GM23338 (cell line): ENCODE data around the gene KLHL5. TPM values are rescaled to one million over a fixed set of nuclear protein-coding genes. Genes with fewer than 3 reads are reported as not detected.

Source experiments
- ATAC-seq: fragments of 200-7000 bp; cut with Tn5 transposase; 3 replicates; pipeline ENCODE4 v1.9.1; 2020
- DNase-seq: peaks from one replicate; pipeline ENCODE4 v3.0.0-alpha.2; 2015; ENCODE audit warnings: low spot score
- H2AFZ ChIP-seq: fragments of 200-600 bp; sonication (generic); 2 replicates; pipeline ENCODE4 v1.8.0; 2016; ENCODE audit warnings: antibody characterized with exemption, mild to moderate bottlenecking, moderate library complexity
- H3F3A ChIP-seq: fragments of 200-600 bp; sonication (generic); replicated peaks from 2 replicates; pipeline ENCODE4 v1.8.0; 2017; ENCODE audit warnings: antibody characterized with exemption, mixed run types, low read depth
- H3K27ac ChIP-seq: fragments of 200-600 bp; sonication (generic); 2 replicates; pipeline ENCODE4 v1.6.1; 2016; ENCODE audit warnings: low read depth
- H3K27me3 ChIP-seq: fragments of 200-600 bp; sonication (generic); 2 replicates; pipeline ENCODE4 v1.8.0; 2016; ENCODE audit warnings: mild to moderate bottlenecking, mixed run types, moderate library complexity; ENCODE audit not compliant: insufficient read depth
- H3K36me3 ChIP-seq: fragments of 200-600 bp; sonication (generic); 2 replicates; pipeline ENCODE4 v1.8.0; 2016; ENCODE audit warnings: mild to moderate bottlenecking; ENCODE audit not compliant: insufficient read depth
- H3K4me1 ChIP-seq: fragments of 200-600 bp; sonication (generic); 2 replicates; pipeline ENCODE4 v1.8.0; 2016; ENCODE audit warnings: mild to moderate bottlenecking, moderate library complexity; ENCODE audit not compliant: insufficient read depth
- H3K4me2 ChIP-seq: fragments of 200-600 bp; sonication (generic); 2 replicates; pipeline ENCODE4 v1.7.1; 2017; ENCODE audit warnings: mixed run types
- H3K4me3 ChIP-seq: fragments of 200-600 bp; sonication (generic); 2 replicates; pipeline ENCODE4 v1.6.1; 2016; ENCODE audit warnings: mixed run types
- H3K79me2 ChIP-seq: fragments of 200-600 bp; sonication (generic); replicated peaks from 2 replicates; pipeline ENCODE4 v1.8.0; 2017; ENCODE audit warnings: mild to moderate bottlenecking; ENCODE audit not compliant: insufficient read depth
- H3K9me2 ChIP-seq: fragments of 200-600 bp; sonication (generic); 2 replicates; pipeline ENCODE4 v1.8.0; 2017; ENCODE audit not compliant: insufficient read depth
- H4K20me1 ChIP-seq: fragments of 200-600 bp; sonication (generic); replicated peaks from 2 replicates; pipeline ENCODE4 v1.8.0; 2017; ENCODE audit warnings: mild to moderate bottlenecking; ENCODE audit not compliant: insufficient read depth
- H3K27ac Mint-ChIP-seq: 2 replicates; pipeline ENCODE4 v1.8.0; 2020; ENCODE audit warnings: inconsistent platforms, mild to moderate bottlenecking, moderate library complexity, mixed read lengths
- H3K27me3 Mint-ChIP-seq: 3 replicates; pipeline ENCODE4 v1.8.0; 2022; ENCODE audit warnings: low read depth, mild to moderate bottlenecking, moderate library complexity, mixed read lengths, inconsistent platforms; ENCODE audit not compliant: insufficient read depth, poor library complexity
- H3K36me3 Mint-ChIP-seq: 3 replicates; pipeline ENCODE4 v1.8.0; 2021; ENCODE audit warnings: low read depth, mild to moderate bottlenecking, inconsistent platforms, moderate library complexity, mixed read lengths
- H3K4me1 Mint-ChIP-seq: 3 replicates; pipeline ENCODE4 v1.8.0; 2020; ENCODE audit warnings: mild to moderate bottlenecking, inconsistent platforms, mixed read lengths
- H3K4me3 Mint-ChIP-seq: 3 replicates; pipeline ENCODE4 v1.8.0; 2021; ENCODE audit warnings: moderate library complexity, mild to moderate bottlenecking, inconsistent platforms, mixed read lengths
- H3K9me3 Mint-ChIP-seq: 3 replicates; pipeline ENCODE4 v1.8.0; 2020; ENCODE audit warnings: moderate library complexity, mild to moderate bottlenecking, inconsistent platforms, mixed read lengths
- CREB1 ChIP-seq: fragments of 250-450 bp; sonication (Bioruptor Pico); IDR thresholded peaks from 2 replicates; pipeline ENCODE4 v1.5.0; 2020; ENCODE audit warnings: low read depth, mild to moderate bottlenecking, moderate library complexity
- CTCF ChIP-seq, 2 experiments: fragments of 200-600 bp in 1 of 2; sonication (generic) in 1 of 2; conservative IDR thresholded peaks; 2 replicates each; pipeline versions ENCODE4 v1.5.1 to v1.6.1; 2016 to 2017; ENCODE audit warnings: antibody characterized with exemption in 2 of 2, low read depth in 2 of 2, mild to moderate bottlenecking in 2 of 2, moderate library complexity in 1 of 2
- EZH2 ChIP-seq: fragments of 200-600 bp; sonication (generic); IDR thresholded peaks from one replicate; pipeline ENCODE4 v1.8.0; 2017; ENCODE audit warnings: antibody characterized with exemption, mild to moderate bottlenecking, low read depth; ENCODE audit not compliant: unreplicated experiment
- EZH2phosphoT487 ChIP-seq: fragments of 200-600 bp; sonication (generic); IDR thresholded peaks from one replicate; pipeline ENCODE4 v1.8.1; 2018; ENCODE audit warnings: antibody characterized with exemption; ENCODE audit not compliant: unreplicated experiment
- JUNB ChIP-seq: IDR thresholded peaks from one replicate; pipeline ENCODE4 v1.6.1; 2016; ENCODE audit warnings: antibody characterized with exemption; ENCODE audit not compliant: unreplicated experiment
- NANOG ChIP-seq: IDR thresholded peaks from 2 replicates; pipeline ENCODE4 v1.6.1; 2016; ENCODE audit warnings: antibody characterized with exemption, borderline replicate concordance
- POLR2AphosphoS5 ChIP-seq: IDR thresholded peaks from 2 replicates; pipeline ENCODE4 v1.6.1; 2016; ENCODE audit warnings: antibody characterized with exemption, low read depth
- STAT1 ChIP-seq: IDR thresholded peaks from one replicate; pipeline ENCODE4 v1.6.1; 2016; ENCODE audit warnings: antibody characterized with exemption; ENCODE audit not compliant: unreplicated experiment
- ZNF114 ChIP-seq: fragments of 250-450 bp; sonication (Bioruptor Pico); IDR thresholded peaks from 2 replicates; pipeline ENCODE4 v1.5.0; 2020; ENCODE audit warnings: mild to moderate bottlenecking, moderate library complexity
- ZNF331 ChIP-seq: fragments of 250-450 bp; sonication (Bioruptor Pico); IDR thresholded peaks from 2 replicates; pipeline ENCODE4 v1.5.0; 2020; ENCODE audit warnings: low read depth, mild to moderate bottlenecking, moderate library complexity
- ZNF462 ChIP-seq: fragments of 250-450 bp; sonication (Bioruptor Pico); IDR thresholded peaks from 2 replicates; pipeline ENCODE4 v1.5.0; 2020; ENCODE audit warnings: mild to moderate bottlenecking, moderate library complexity
- polyA plus RNA-seq: library from polyadenylated mRNA; unstranded; fragments of >200 nt; fragmentation: Nextera tagmentation; extraction: Ambion mirVana; gene quantifications from 2 replicates; pipeline ENCODE4 v1.2.1, GENCODE V29; 2016
- total RNA-seq: library from RNA; depleted of rRNA; stranded (reverse); fragments of >200 nt; shearing (Covaris generic); gene quantifications from 2 replicates; pipeline ENCODE4 v1.2.3, GENCODE V29; 2014
- TF ChIP-seq, protein P1 (sequence below): IDR thresholded peaks from 2 replicates; pipeline ENCODE4 v1.6.1; 2016; ENCODE audit warnings: antibody characterized with exemption
- TF ChIP-seq, protein P2 (sequence below): IDR thresholded peaks from one replicate; pipeline ENCODE4 v1.6.1; 2018; ENCODE audit warnings: antibody characterized with exemption; ENCODE audit not compliant: unreplicated experiment

Gene KLHL5
- total and polyA plus RNA-seq, 2 experiments from 2014 or later = 9.4 to 24.5 TPM

GRCh38 chr4:39126256-39127095, 64.4 kb downstream of the KLHL5 start:
- TF ChIP-seq CREB1 (CRISPR knock-in tag) (no peak), STAT1 (no peak), JUNB (no peak), POLR2AphosphoS5 (no peak), NANOG (no peak), ZNF114 (CRISPR knock-in tag) (no peak), CTCF (conservative IDR thresholded peaks at IDR 0.05; ENCODE audit: low read depth in 2 of 2) (no peak), EZH2 (no peak), EZH2phosphoT487 (no peak), ZNF462 (no peak), ZNF331 (CRISPR knock-in tag) (no peak)
- TF ChIP-seq, protein P1, sequence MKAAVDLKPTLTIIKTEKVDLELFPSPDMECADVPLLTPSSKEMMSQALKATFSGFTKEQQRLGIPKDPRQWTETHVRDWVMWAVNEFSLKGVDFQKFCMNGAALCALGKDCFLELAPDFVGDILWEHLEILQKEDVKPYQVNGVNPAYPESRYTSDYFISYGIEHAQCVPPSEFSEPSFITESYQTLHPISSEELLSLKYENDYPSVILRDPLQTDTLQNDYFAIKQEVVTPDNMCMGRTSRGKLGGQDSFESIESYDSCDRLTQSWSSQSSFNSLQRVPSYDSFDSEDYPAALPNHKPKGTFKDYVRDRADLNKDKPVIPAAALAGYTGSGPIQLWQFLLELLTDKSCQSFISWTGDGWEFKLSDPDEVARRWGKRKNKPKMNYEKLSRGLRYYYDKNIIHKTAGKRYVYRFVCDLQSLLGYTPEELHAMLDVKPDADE = no peak
- TF ChIP-seq, protein P2, sequence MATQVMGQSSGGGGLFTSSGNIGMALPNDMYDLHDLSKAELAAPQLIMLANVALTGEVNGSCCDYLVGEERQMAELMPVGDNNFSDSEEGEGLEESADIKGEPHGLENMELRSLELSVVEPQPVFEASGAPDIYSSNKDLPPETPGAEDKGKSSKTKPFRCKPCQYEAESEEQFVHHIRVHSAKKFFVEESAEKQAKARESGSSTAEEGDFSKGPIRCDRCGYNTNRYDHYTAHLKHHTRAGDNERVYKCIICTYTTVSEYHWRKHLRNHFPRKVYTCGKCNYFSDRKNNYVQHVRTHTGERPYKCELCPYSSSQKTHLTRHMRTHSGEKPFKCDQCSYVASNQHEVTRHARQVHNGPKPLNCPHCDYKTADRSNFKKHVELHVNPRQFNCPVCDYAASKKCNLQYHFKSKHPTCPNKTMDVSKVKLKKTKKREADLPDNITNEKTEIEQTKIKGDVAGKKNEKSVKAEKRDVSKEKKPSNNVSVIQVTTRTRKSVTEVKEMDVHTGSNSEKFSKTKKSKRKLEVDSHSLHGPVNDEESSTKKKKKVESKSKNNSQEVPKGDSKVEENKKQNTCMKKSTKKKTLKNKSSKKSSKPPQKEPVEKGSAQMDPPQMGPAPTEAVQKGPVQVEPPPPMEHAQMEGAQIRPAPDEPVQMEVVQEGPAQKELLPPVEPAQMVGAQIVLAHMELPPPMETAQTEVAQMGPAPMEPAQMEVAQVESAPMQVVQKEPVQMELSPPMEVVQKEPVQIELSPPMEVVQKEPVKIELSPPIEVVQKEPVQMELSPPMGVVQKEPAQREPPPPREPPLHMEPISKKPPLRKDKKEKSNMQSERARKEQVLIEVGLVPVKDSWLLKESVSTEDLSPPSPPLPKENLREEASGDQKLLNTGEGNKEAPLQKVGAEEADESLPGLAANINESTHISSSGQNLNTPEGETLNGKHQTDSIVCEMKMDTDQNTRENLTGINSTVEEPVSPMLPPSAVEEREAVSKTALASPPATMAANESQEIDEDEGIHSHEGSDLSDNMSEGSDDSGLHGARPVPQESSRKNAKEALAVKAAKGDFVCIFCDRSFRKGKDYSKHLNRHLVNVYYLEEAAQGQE = no peak
- no peak overlapping the region for H3K27ac Mint-ChIP-seq

More at GRCh38 chr4:39126256-39127095, 64.4 kb downstream of the KLHL5 start:
- Histone ChIP-seq H3K79me2 (no peaks in the 10 kb centered on the region), H3K27me3 (no peaks in the 10 kb centered on the region), H3K4me3 (no peak overlapping the region), H2AFZ (no peak overlapping the region), H3K36me3 (no peaks in the 10 kb centered on the region), H3K27ac (no peak overlapping the region), H3K4me1 (no peaks in the 10 kb centered on the region), H3K9me2 (no peaks in the 10 kb centered on the region), H4K20me1 (no peaks in the 10 kb centered on the region), H3F3A (no peaks in the 10 kb centered on the region), H3K4me2 (no peak overlapping the region)
- peaks cover 3% of the 10 kb centered on the region for H3K27me3 Mint-ChIP-seq
- H3K9me3 Mint-ChIP-seq = peaks cover 19% of the 10 kb centered on the region
- H3K4me1 Mint-ChIP-seq = no peaks in the 10 kb centered on the region
- no peak overlapping the region for H3K4me3 Mint-ChIP-seq
- DNase-seq = no peak
- H3K36me3 Mint-ChIP-seq = peaks cover 21% of the 10 kb centered on the region
- no peak for ATAC-seq
